ENCODE data around the gene ODAD3. TPM values are rescaled to one million over a fixed set of nuclear protein-coding genes. Genes with fewer than 3 reads are reported as not detected.

Gene ODAD3
- total and polyA plus RNA-seq, 2 of the 13 experiments (the other 11 are each of a cell fraction or from before 2014, with no cell fraction given): 0.04 to 0.08 TPM

DNA sequence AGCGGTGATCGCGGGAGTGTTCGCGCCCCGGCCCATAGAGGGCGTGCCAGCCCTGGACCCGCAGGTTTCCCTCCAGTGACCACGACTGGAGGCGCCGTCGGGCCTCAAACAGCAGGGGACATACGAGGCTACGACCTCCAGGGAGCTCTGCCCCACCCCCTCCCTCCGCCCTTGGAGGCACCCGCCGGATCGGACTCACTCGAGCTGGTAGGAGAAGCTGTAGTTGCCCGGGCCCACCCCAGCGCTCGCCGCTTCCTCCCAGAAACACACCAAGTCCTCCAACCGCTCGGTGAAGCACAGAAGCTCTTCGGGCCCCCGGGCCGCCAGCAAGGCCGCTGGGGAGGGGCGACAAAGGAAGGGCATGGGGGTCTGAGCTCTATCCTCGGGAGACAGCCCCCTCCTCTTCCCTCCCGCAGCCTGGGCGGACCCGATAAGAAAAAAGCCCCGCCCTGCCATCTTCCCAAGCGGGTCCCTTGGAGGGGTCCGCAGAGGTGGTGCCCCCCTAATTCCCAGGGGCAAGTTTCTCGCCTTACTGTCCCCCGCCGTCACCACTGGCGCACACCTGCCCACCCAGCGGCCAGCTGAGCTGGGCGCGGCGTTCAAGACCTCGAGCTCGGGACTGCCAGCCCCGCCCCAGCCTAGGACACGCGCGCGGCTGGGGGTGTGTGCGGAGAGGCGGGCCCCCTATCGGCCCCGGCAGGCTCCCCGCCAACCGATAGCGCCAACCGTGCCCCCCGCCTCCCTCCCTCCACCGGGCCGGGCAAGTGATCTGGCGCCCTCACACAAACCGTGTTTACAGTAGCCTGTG, 51.8 kb downstream of the ODAD3 start (continued):
- TF ChIP-seq, protein P1, sequence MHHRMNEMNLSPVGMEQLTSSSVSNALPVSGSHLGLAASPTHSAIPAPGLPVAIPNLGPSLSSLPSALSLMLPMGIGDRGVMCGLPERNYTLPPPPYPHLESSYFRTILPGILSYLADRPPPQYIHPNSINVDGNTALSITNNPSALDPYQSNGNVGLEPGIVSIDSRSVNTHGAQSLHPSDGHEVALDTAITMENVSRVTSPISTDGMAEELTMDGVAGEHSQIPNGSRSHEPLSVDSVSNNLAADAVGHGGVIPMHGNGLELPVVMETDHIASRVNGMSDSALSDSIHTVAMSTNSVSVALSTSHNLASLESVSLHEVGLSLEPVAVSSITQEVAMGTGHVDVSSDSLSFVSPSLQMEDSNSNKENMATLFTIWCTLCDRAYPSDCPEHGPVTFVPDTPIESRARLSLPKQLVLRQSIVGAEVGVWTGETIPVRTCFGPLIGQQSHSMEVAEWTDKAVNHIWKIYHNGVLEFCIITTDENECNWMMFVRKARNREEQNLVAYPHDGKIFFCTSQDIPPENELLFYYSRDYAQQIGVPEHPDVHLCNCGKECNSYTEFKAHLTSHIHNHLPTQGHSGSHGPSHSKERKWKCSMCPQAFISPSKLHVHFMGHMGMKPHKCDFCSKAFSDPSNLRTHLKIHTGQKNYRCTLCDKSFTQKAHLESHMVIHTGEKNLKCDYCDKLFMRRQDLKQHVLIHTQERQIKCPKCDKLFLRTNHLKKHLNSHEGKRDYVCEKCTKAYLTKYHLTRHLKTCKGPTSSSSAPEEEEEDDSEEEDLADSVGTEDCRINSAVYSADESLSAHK (CRISPR knock-in tag; IDR thresholded peaks at IDR 0.05; ENCODE audit: borderline replicate concordance): no peak
- 0 out of 2 replicates have a peak, but pooled peaks have one; percentile 36 for TF ChIP-seq ATF7-NPFF (CRISPR knock-in tag; IDR thresholded peaks at IDR 0.05; ENCODE audit: low read depth)
- TF ChIP-seq ZFX (CRISPR knock-in tag; IDR thresholded peaks at IDR 0.05; ENCODE audit: low read depth): peak; percentile 64
- peak; percentile 32; the same call in 1 of the 3 replicates for TF ChIP-seq MXI1 (IDR thresholded peaks at IDR 0.05; ENCODE audit: borderline replicate concordance, low read depth, low read length)
- TF ChIP-seq EEA1 (CRISPR knock-in tag; IDR thresholded peaks at IDR 0.05; ENCODE audit: borderline replicate concordance): no peak; the same call in 1 of the 2 replicates
- TF ChIP-seq, protein P2, sequence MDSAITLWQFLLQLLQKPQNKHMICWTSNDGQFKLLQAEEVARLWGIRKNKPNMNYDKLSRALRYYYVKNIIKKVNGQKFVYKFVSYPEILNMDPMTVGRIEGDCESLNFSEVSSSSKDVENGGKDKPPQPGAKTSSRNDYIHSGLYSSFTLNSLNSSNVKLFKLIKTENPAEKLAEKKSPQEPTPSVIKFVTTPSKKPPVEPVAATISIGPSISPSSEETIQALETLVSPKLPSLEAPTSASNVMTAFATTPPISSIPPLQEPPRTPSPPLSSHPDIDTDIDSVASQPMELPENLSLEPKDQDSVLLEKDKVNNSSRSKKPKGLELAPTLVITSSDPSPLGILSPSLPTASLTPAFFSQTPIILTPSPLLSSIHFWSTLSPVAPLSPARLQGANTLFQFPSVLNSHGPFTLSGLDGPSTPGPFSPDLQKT (CRISPR knock-in tag; IDR thresholded peaks at IDR 0.05; ENCODE audit: borderline replicate concordance): no peak
